CD14-positive monocyte (primary cell): ENCODE data around the gene EPS8L1. TPM values are rescaled to one million over a fixed set of nuclear protein-coding genes. Genes with fewer than 3 reads are reported as not detected.

Source experiments
- DNase-seq, 3 donors: peaks; one replicate each; pipeline ENCODE4 v3.0.0-alpha.2; 2011 to 2022
- H2AFZ ChIP-seq: 2 replicates; pipeline ENCODE4 v1.6.0; 2012; ENCODE audit warnings: mild to moderate bottlenecking, low read depth, low read length, inconsistent platforms; ENCODE audit not compliant: insufficient read depth, poor library complexity, severe bottlenecking
- H3K27ac ChIP-seq, 2 donors: 1 replicate in 1 of 2; 2 replicates in 1 of 2; pipeline ENCODE4 v1.5.1; 2012 to 2013; ENCODE audit warnings: low read length in 2 of 2, control low read depth in 1 of 2, inconsistent platforms in 1 of 2, low read depth in 1 of 2, mild to moderate bottlenecking in 1 of 2
- H3K27me3 ChIP-seq, 2 donors: one replicate each; pipeline versions ENCODE4 v1.6.0 to v1.6.1; 2011 to 2013; ENCODE audit warnings: low read length in 2 of 2; ENCODE audit not compliant: control insufficient read depth in 2 of 2, insufficient read depth in 2 of 2
- H3K36me3 ChIP-seq, 2 donors: replicated peaks in 1 of 2; 1 replicate in 1 of 2; 2 replicates in 1 of 2; pipeline versions ENCODE4 v1.5.1 to v1.6.1; 2012 to 2013; ENCODE audit warnings: low read length in 2 of 2, control low read depth in 1 of 2, inconsistent platforms in 1 of 2, mild to moderate bottlenecking in 1 of 2; ENCODE audit not compliant: insufficient read depth in 2 of 2, control insufficient read depth in 1 of 2
- H3K4me1 ChIP-seq, 2 donors: 1 replicate in 1 of 2; 2 replicates in 1 of 2; pipeline versions ENCODE4 v1.5.1 to v1.6.1; 2012 to 2013; ENCODE audit warnings: low read length in 2 of 2, control low read depth in 1 of 2, inconsistent platforms in 1 of 2, mild to moderate bottlenecking in 1 of 2, moderate library complexity in 1 of 2; ENCODE audit not compliant: insufficient read depth in 2 of 2, control insufficient read depth in 1 of 2
- H3K4me2 ChIP-seq: replicated peaks from 2 replicates; pipeline ENCODE3; 2012; ENCODE audit warnings: low read length, moderate library complexity, mild to moderate bottlenecking; ENCODE audit not compliant: poor library complexity, severe bottlenecking; ENCODE audit errors: extremely low read depth
- H3K4me3 ChIP-seq, 3 experiments: fragments of 200-600 bp in 1 of 3; sonication (generic) in 1 of 3; replicated peaks in 1 of 3; 1 replicate in 2 of 3; 2 replicates in 1 of 3; pipeline ENCODE4 v1.5.1; 2011 to 2013; ENCODE audit warnings: low read length in 3 of 3, mild to moderate bottlenecking in 3 of 3, control low read depth in 2 of 3, low read depth in 2 of 3, inconsistent platforms in 1 of 3, moderate library complexity in 1 of 3
- H3K79me2 ChIP-seq: 2 replicates; pipeline ENCODE4 v1.6.0; 2012; ENCODE audit warnings: mild to moderate bottlenecking, control low read depth, inconsistent platforms, low read length, moderate library complexity; ENCODE audit not compliant: insufficient read depth
- H3K9ac ChIP-seq: 2 replicates; pipeline ENCODE4 v1.6.0; 2017; ENCODE audit warnings: low read length, mild to moderate bottlenecking; ENCODE audit not compliant: insufficient read depth, poor library complexity, severe bottlenecking
- H3K9me3 ChIP-seq, 2 donors: replicated peaks in 1 of 2; 1 replicate in 1 of 2; 2 replicates in 1 of 2; pipeline versions ENCODE4 v1.5.1 to v1.6.1; 2012 to 2013; ENCODE audit warnings: low read length in 2 of 2, control low read depth in 1 of 2; ENCODE audit not compliant: control insufficient read depth in 1 of 2, insufficient read depth in 1 of 2
- H4K20me1 ChIP-seq: 2 replicates; pipeline ENCODE4 v1.6.0; 2012; ENCODE audit warnings: mild to moderate bottlenecking, low read length, control low read depth, moderate library complexity; ENCODE audit not compliant: insufficient read depth
- H3K27ac Mint-ChIP-seq, 7 donors: one replicate each; pipeline ENCODE4 v1.8.0; 2020; ENCODE audit warnings: mild to moderate bottlenecking in 7 of 7, mixed read lengths in 7 of 7, moderate library complexity in 6 of 7, inconsistent platforms in 2 of 7
- H3K27me3 Mint-ChIP-seq, 3 donors: one replicate each; pipeline ENCODE4 v1.8.0; 2021 to 2022; ENCODE audit warnings: low read depth in 3 of 3, mild to moderate bottlenecking in 3 of 3, mixed read lengths in 3 of 3, moderate library complexity in 3 of 3, inconsistent platforms in 1 of 3
- H3K36me3 Mint-ChIP-seq, 2 donors: one replicate each; pipeline ENCODE4 v1.8.0; 2020; ENCODE audit warnings: mixed read lengths in 2 of 2, inconsistent platforms in 1 of 2, mild to moderate bottlenecking in 1 of 2
- H3K4me1 Mint-ChIP-seq: one replicate; pipeline ENCODE4 v1.8.0; 2020; ENCODE audit warnings: mild to moderate bottlenecking, mixed read lengths
- H3K4me3 Mint-ChIP-seq, 2 donors: one replicate each; pipeline ENCODE4 v1.8.0; 2020; ENCODE audit warnings: mild to moderate bottlenecking in 2 of 2, mixed read lengths in 2 of 2, moderate library complexity in 1 of 2
- H3K9me3 Mint-ChIP-seq, 7 donors: one replicate each; pipeline ENCODE4 v1.8.0; 2020 to 2022; ENCODE audit warnings: mixed read lengths in 7 of 7, mild to moderate bottlenecking in 6 of 7, moderate library complexity in 6 of 7, inconsistent platforms in 2 of 7
- WGBS: methylation state at CpG from one replicate; pipeline ENCODE4 v1.1.5; 2013; ENCODE audit warnings: missing lambda C conversion rate; ENCODE audit not compliant: insufficient coverage; 5-methylcytosine and 5-hydroxymethylcytosine counted together
- intact Hi-C, 2 donors: fragments of 100-400 bp; cut with micrococcal nuclease; formaldehyde crosslinking; loops; one replicate each; pipeline versions ENCODE4 v1.15.0 to v1.15.1; 2023
- polyA plus RNA-seq, 3 donors: library from polyadenylated mRNA; depleted of rRNA in 1 of 3; unstranded in 2 of 3; stranded (reverse) in 1 of 3; fragments of 300-500 nt in 2 of 3; fragments of >200 nt in 1 of 3; fragmentation: Illumina TruSeq in 2 of 3; gene quantifications; 1 replicate in 2 of 3; 2 replicates in 1 of 3; pipeline ENCODE4 v1.2.3, GENCODE V29; 2012 to 2021
- TF ChIP-seq, protein P1 (sequence below): fragments of 200-600 bp; IDR thresholded peaks from one replicate; pipeline ENCODE4 v1.8.0; 2022; ENCODE audit warnings: antibody characterized with exemption, mild to moderate bottlenecking

Gene EPS8L1
- polyA plus RNA-seq, 3 donors = 1.5 to 5.0 (median 1.8) TPM

DNA sequence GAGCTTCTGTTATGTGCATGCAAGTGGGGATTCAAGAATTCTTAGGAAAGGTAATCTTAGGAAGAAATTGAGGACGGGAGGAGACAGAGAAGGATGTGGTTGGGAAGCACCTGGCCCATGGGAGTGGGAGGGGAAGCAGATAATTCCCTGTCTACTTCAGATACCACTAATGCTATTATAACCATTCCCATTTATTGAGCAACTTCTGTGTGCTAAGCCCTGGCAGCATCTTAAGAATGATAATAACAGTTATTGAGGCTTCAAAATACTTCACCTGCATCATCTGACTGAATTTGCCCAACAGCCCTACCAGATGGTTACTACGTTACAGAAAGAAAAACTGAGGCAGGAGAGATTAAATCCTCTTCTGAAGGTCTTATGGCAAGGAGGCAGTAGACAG, 1.4 kb downstream of the EPS8L1 start:
- intact Hi-C loops = no loop called here
- TF ChIP-seq, protein P1, sequence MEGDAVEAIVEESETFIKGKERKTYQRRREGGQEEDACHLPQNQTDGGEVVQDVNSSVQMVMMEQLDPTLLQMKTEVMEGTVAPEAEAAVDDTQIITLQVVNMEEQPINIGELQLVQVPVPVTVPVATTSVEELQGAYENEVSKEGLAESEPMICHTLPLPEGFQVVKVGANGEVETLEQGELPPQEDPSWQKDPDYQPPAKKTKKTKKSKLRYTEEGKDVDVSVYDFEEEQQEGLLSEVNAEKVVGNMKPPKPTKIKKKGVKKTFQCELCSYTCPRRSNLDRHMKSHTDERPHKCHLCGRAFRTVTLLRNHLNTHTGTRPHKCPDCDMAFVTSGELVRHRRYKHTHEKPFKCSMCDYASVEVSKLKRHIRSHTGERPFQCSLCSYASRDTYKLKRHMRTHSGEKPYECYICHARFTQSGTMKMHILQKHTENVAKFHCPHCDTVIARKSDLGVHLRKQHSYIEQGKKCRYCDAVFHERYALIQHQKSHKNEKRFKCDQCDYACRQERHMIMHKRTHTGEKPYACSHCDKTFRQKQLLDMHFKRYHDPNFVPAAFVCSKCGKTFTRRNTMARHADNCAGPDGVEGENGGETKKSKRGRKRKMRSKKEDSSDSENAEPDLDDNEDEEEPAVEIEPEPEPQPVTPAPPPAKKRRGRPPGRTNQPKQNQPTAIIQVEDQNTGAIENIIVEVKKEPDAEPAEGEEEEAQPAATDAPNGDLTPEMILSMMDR = no peak
- H4K20me1 ChIP-seq = peaks cover 7% of the 10 kb centered on the region
- H3K36me3 Mint-ChIP-seq = peaks cover 0 to 2% of the 10 kb centered on the region in 2 donors
- peaks cover 40 to 44% of the 10 kb centered on the region in 2 donors for H3K4me1 ChIP-seq
- H3K27ac Mint-ChIP-seq = peak overlapping the region in 1 of 7 donors; percentile 34
- no peaks in the 10 kb centered on the region for H3K36me3 ChIP-seq
- DNase-seq = no peak
- peaks cover 33 to 57% (median 33%) of the 10 kb centered on the region in 3 donors for H3K27me3 Mint-ChIP-seq
- H3K4me1 Mint-ChIP-seq = peaks cover 31% of the 10 kb centered on the region
- no peak overlapping the region for H3K4me3 ChIP-seq
- H3K27me3 ChIP-seq = peaks cover 2 to 25% of the 10 kb centered on the region in 2 donors
- H3K9ac ChIP-seq = no peak overlapping the region
- H3K4me2 ChIP-seq = no peak overlapping the region
- H3K79me2 ChIP-seq = no peaks in the 10 kb centered on the region
- peaks cover 3 to 6% of the 10 kb centered on the region in 2 donors for H3K9me3 ChIP-seq
- H3K9me3 Mint-ChIP-seq = peaks cover 6 to 39% (median 22%) of the 10 kb centered on the region in 7 donors
- H3K4me3 Mint-ChIP-seq = no peak overlapping the region
- WGBS = no CpG with 5 or more reads among the region's 2 CpGs
- H3K27ac ChIP-seq = no peak overlapping the region
- no peak overlapping the region for H2AFZ ChIP-seq

DNA sequence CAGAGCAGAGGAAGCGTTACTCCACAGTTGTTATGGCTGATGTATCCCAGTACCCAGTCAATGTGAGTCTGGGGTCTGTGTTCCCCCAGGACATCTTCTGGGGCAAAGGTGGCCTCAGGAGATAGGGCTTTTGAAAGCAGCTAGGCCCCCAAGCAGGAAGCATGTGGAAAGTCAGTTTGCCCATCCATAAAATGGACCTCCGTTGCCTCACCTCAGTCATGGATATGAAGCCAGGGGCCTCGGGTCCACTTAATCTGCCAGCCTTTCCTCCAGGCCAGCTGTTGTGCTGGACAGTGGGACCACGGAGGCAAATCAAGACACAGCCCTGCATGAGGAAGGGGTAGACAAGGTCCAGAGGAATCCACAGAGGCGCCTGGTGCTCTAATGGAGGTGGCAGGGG, 3.3 kb downstream of the EPS8L1 start:
- H3K27me3 Mint-ChIP-seq = peaks cover 39 to 63% (median 47%) of the 10 kb centered on the region in 3 donors
- Histone ChIP-seq H4K20me1 (peaks cover 7% of the 10 kb centered on the region), H3K36me3 (no peaks in the 10 kb centered on the region), H3K4me2 (no peak overlapping the region), H3K4me3 (no peak overlapping the region), H2AFZ (no peak overlapping the region), H3K27me3 (peaks cover 13 to 42% of the 10 kb centered on the region in 2 donors), H3K27ac (no peak overlapping the region), H3K4me1 (peaks cover 48 to 49% of the 10 kb centered on the region in 2 donors), H3K9me3 (peaks cover 8 to 9% of the 10 kb centered on the region in 2 donors), H3K79me2 (no peaks in the 10 kb centered on the region), H3K9ac (no peak overlapping the region)
- no peak overlapping the region for H3K27ac Mint-ChIP-seq
- H3K9me3 Mint-ChIP-seq = peaks cover 10 to 39% (median 23%) of the 10 kb centered on the region in 7 donors
- intact Hi-C loops = no loop called here
- H3K4me1 Mint-ChIP-seq = peaks cover 39% of the 10 kb centered on the region
- peak overlapping the region; percentile 31 to 77 for H3K4me3 Mint-ChIP-seq
- DNase-seq = no peak
- TF ChIP-seq, protein P1 = no peak
- H3K36me3 Mint-ChIP-seq = peaks cover 7 to 9% of the 10 kb centered on the region in 2 donors
- 91% methylated on average over 5 of the region's 5 CpGs for WGBS
